ENCODE data around the gene MAPK8.
"Not testable (repeated sequence)": the region's sequence is repeated elsewhere in the genome, so short reads cannot be mapped to it uniquely, and the experiment has no call there.

MAPK8 gene

GRCh38 chr10:48412081-48412480 is 105.6 kb downstream of the MAPK8 start:
- no peak for DNase-seq (ENCODE audit: extremely low read depth in 1 of 2, low read depth in 1 of 2)

DNA sequence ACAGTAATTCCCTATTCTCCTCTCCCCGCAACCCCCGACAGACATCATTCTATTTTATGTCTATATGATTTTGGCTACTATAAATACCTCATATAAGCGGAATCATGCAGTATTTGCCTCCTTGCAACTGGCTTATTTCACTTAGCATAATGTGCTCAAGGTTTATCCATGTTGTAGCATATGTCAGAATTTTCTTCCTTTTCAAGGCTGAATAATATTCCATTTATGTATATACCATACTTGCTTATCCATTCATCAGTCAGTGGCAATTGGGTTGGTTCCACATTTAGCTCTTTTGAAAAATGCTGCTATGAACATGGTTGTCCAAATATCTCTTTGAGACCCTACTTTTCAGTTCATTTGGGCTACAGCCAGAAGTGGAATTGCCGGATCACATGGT is 106.5 kb downstream of the MAPK8 start:
- DNase-seq (ENCODE audit: extremely low read depth in 1 of 2, low read depth in 1 of 2), result no peak

DNA sequence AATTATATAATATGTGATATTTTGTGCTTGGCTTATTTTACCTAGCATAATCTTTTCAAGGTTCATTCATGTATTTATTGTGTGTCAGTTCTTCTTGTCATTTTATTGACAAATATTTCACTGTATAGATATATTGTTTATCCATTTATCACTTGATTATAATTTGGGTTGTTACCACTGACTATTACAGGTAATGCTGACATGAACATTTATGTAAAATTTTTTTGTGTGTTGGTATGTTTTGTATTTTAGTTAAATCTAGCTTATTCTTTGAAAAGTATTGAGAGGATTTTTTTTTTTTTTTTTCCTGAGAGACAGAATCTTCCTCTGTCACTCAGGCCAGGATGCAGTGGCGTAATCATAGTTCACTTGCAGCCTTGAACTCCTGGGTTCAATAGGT is 107.7 kb downstream of the MAPK8 start:
- no peak for DNase-seq (ENCODE audit: extremely low read depth in 1 of 2, low read depth in 1 of 2)

- no peak for DNase-seq (ENCODE audit: extremely low read depth in 1 of 2, low read depth in 1 of 2)
Measured at GRCh38 chr10:48414778-48415177, 108.3 kb downstream of the MAPK8 start.

GRCh38 chr10:48416584-48417232 is 110.2 kb downstream of the MAPK8 start:
- DNase-seq (ENCODE audit: extremely low read depth in 1 of 2, low read depth in 1 of 2), result no peak

DNA sequence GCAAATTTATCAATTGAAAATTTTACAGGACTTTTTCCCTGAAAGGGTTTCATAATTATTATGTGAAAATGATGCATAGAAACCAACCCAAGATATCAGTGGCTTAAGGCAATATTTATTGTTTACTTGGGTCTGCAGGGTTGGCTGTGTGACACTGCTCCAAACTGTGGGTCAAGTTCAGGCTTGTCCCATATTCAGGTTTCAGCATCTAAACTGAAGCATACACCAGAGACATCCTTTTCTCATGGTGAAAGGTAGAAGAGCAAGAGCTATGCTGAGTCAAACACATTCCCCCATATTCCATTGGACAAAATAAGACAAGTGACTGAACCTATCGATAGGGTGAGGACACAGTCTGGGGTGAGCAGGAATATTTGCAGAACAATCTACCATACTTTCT is 110.9 kb downstream of the MAPK8 start:
- no peak for DNase-seq (ENCODE audit: extremely low read depth in 1 of 2, low read depth in 1 of 2)

DNA sequence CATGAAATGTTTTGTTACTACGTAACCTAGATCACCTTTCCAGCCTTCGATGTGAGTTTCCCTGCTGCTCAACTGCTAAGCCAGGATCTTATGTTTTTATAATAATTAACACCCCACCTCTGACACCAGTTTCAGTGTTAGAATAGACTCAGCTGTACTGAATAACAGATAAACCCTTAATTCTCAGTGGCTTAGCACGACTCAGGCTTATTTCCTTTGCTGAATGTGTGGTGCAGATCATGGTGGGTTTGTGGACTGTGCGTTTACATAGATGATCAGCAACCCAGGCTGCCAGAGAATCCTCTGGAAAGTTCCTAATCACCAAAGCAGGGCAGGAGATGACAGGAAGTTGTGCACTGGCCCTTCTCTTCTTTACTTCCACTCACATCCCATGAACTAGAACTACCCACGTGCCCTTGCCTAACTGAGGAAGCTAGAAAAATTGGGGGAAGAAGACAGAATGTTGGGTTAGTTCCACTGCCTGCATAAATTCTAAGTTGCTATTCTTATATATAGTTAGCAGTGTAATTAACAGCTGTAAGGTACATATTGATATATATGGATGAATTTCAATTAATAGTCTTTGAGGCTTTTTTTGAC is 111.8 kb downstream of the MAPK8 start:
- DNase-seq (ENCODE audit: extremely low read depth in 1 of 2, low read depth in 1 of 2), result no peak

DNA sequence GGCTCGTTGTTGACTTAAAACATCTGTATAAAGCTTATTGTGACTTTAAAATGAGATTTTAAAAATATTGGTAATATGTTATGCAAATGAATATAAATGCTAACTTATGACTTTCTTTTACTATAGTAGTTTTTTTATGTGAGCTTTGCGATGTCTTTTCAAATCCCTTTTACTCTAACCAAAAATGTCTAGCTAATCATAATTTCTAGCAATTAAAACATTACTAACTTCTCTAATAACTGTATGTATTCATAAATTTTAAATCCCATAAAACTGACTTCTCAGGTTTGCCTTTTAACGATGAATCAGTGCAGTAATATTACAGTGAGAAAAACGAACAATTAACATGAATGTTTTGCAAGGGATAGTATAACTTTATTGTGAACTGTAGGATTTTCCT is 113.2 kb downstream of the MAPK8 start:
- DNase-seq (ENCODE audit: extremely low read depth in 1 of 2, low read depth in 1 of 2), result no peak

DNA sequence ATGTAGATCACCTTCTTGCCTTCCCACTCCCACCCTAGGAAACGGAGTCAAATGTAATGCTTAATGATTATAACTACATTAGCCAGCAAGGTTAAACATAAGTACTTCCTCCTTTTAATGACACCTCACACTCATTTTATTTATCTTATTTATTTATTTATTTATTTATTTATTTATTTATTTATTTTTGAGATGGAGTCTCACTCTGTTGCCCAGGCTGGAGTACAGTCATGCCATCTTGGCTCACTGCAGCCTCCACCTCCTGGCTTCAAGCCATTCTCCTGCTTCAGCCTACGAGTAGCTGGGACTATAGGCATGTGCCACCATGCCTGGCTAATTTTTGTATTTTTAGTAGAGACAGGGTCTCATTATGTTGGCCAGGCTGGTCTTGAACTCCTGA is 115.4 kb downstream of the MAPK8 start:
- DNase-seq (ENCODE audit: extremely low read depth in 1 of 2, low read depth in 1 of 2), result not testable (repeated sequence)

DNA sequence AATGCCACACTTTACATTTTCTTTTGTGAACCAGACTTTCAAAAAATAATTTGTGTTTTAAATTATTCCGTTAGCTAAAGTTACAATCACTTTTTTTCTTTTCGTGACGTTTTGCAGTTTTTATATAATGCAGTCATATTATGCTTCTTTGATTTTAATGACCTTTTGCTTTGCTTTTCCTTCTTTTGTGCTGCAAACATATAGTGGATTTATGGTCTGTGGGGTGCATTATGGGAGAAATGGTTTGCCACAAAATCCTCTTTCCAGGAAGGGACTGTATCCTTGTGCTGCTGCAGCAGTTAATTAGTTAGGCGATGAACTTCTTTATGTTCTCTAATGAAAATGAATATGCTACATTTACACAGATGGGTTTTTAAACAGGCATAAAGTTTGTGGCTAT is 117.4 kb downstream of the MAPK8 start:
- DNase-seq (ENCODE audit: extremely low read depth in 1 of 2, low read depth in 1 of 2), result no peak

DNA sequence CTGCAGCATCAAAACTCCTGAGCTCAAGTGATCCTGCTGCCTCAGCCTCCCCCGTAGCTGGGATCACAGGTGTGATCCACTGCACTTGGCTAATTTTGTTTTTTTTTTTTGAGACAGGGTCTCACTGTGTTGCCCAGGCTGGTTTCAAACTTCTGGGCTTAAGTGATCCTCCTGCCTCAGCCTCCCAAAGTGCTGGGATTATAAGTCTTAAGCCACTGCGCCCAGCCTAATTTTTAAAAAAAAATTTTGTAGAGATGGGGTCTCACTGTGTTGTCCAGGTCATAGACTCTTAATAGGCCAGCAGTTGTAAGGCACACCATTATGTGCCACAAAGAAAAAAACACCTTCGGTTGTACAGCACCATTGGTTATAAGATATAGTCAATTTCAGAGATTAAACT is 122.4 kb downstream of the MAPK8 start:
- no peak for DNase-seq (ENCODE audit: extremely low read depth in 1 of 2, low read depth in 1 of 2)

DNA sequence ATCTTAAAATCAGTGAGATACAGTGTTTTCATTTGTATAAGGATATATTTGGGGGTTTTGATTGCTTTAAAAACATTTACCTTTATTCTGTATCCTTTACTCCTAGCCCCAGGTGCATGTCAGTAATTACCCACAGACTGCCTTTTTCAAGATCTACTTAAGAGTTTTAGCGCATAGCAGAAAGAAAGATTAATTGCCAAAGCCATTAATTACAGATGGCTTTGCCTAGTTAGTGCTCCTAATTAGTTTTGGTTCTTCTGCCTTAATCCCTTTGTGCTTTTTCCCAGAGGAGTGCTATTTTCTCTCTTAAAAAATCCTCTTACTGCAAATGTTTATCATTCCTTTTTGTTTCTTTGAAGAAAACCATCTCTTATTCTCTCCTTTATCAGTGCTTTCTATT is 122.8 kb downstream of the MAPK8 start:
- no peak for DNase-seq (ENCODE audit: extremely low read depth in 1 of 2, low read depth in 1 of 2)

GRCh38 chr10:48430402-48430993 is 124.0 kb downstream of the MAPK8 start:
- no peak for DNase-seq (ENCODE audit: extremely low read depth in 1 of 2, low read depth in 1 of 2)

- DNase-seq (ENCODE audit: extremely low read depth in 1 of 2, low read depth in 1 of 2), result no peak
Measured at GRCh38 chr10:48431871-48432270, 125.4 kb downstream of the MAPK8 start.

DNA sequence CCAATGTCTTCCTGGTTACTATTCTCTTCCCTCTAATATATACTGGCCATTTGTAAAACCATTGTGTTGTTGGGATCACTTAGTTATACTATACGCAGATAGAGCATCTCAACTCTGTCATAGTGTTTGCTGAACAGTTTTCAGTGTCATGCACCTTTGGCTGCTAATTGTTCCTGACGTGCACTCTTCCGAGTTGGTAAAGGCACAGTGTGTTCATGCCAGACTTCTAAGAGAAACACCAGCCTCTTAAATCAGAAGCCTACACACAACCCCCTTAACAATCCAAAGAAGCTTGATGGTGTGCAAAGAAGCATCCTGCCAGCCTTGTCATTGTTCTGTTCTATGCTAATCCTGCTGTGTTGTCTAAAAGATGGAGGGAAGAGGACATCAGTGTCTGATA is 131.1 kb downstream of the MAPK8 start:
- no peak for DNase-seq (ENCODE audit: extremely low read depth in 1 of 2, low read depth in 1 of 2)

- DNase-seq (ENCODE audit: extremely low read depth in 1 of 2, low read depth in 1 of 2), result no peak
Measured at GRCh38 chr10:48439031-48439430, 132.6 kb downstream of the MAPK8 start.

DNA sequence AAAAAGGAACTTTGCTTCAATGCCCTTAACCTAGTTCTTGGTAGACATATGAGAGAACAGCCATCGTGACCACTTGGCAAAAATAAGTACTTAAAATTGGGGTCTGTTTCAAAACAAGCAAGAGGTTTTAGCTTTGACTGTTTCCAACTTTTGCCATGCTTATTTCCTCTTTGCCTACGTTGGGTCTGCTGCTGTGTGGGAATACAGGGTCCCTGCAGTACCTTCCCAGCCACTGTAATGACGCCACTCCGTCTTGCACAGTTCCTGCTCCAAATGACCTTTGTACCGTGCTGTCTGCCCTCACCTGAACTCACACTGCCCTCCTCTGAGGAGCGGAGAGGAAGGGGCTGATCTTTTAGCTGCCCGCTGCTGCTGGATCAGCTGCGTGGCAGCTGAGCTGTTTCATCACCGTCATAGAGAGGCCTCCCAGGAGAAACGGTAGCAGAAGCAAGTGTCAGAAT is 133.1 kb downstream of the MAPK8 start:
- no peak for DNase-seq (ENCODE audit: extremely low read depth in 1 of 2, low read depth in 1 of 2)

DNA sequence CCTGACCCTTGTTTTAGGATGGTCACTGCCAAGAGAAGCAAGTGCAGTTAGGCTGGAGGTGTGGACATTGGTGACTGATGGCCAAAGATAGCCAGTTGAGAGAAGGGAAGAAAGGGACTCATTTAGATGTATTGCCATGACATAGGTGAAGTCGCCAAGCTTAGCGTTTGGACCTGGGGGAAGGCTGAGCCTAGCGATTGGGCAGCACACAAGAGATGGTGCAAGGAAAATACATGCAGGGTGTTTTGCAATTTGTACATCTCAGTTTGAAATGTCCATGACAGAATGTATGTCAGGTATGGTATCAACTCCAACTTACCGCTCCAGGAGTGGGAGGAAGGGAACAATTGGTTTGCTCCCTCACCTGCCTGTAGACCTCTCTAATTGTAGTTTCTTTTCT is 134.3 kb downstream of the MAPK8 start:
- no peak for DNase-seq (ENCODE audit: extremely low read depth in 1 of 2, low read depth in 1 of 2)

DNA sequence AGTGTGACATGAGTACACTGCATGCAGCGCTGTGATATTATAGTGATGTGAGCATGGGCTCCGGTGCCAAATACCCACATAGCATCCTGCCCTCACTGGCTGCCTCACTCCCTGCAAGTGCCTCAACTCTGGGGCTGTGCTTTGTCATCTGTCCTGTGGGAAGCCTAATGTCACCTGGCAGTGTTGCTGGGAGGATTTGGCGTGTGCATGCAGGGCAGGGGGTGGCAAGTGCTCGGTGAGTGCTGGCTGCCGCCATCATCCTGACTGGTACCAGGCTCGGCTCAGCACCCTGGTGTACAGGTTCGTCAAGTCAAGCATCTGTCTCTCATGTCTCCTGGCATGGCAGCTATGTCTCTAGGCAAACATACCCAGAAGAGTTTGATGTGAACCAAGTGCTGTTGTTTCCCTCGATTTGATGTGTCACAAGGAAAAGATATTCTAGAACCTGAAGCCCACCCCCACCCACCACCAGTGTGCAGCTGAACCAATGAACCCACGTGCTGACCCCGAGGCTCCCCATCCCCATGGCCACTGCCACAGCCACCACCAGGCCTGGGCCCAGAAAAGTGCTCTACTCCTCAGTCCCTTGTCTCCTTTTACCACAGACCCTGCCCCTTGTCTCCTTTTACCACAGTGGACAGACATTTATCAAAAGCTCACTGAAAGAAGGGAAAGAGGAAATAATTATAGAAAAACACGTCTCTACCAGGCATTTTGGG is 135.8 kb downstream of the MAPK8 start:
- no peak for DNase-seq (ENCODE audit: extremely low read depth in 1 of 2, low read depth in 1 of 2)

DNA sequence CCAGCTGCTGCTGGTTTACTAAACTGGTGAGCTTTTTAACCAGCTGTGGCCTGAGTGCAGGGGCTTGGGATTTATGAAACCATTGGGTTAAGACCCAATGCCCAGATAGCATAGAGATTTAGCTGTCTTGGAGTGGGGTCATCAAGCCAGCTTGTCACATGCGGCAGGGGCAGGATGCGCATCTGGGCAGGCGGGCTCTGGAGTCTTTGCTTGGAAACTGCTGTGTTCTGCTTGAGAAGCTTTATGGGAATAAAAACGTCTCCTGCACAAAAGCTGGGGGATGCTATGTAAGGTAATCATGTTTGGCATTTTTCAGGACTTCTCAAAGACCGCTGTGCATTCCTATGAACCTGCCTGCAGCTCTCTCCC is 136.3 kb downstream of the MAPK8 start:
- no peak for DNase-seq (ENCODE audit: extremely low read depth in 1 of 2, low read depth in 1 of 2)

DNA sequence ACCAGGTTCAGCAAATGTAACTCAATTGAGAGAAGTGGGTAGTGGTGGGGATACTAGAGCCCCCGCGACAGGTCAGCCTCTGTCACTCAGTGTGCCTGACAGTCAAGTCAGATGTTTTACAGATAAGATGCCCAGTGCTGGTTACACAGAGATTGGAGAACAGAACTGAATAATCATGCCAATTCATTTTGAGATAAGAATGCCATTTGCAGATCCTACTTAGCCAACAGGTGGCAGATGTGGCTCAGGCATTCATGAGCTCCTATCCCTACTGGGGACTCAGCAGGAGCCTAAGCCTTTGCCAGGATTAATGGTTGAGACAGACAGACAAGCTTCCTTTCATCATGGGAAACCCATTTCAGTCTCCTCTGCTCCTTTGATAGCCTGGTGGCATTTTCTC is 137.8 kb downstream of the MAPK8 start:
- DNase-seq (ENCODE audit: extremely low read depth in 1 of 2, low read depth in 1 of 2), result no peak

Measured in stimulated activated CD8-positive, alpha-beta memory T cell treated with anti-CD3 and anti-CD28 coated beads, Interleukin-7, amount 100 ng/mL, for 48 hours (primary cell).